H9 (cell line): Measurements from ENCODE around the gene SSTR3. TPM values are rescaled to one million over a fixed set of nuclear protein-coding genes. Genes with fewer than 3 reads are reported as not detected.

Experiments used
- DNase-seq: peaks from one replicate; pipeline ENCODE4 v3.0.0-alpha.2; 2017
- H2AFZ ChIP-seq: one replicate; pipeline ENCODE4 v1.6.1; 2013; ENCODE audit warnings: mild to moderate bottlenecking, low read length, control low read depth, moderate library complexity
- H2AK5ac ChIP-seq: 2 replicates; pipeline ENCODE4 v1.6.1; 2013; ENCODE audit warnings: low read length, control low read depth, mixed read lengths; ENCODE audit not compliant: insufficient read length
- H2BK120ac ChIP-seq: one replicate; pipeline ENCODE4 v1.6.1; 2013; ENCODE audit warnings: low read depth, mild to moderate bottlenecking, low read length, control low read depth, inconsistent platforms; ENCODE audit not compliant: poor library complexity, severe bottlenecking
- H2BK12ac ChIP-seq: 2 replicates; pipeline ENCODE4 v1.6.1; 2013; ENCODE audit warnings: low read length, control low read depth, mixed read lengths, low read depth; ENCODE audit not compliant: insufficient read length
- H2BK15ac ChIP-seq: 2 replicates; pipeline ENCODE4 v1.6.1; 2013; ENCODE audit warnings: low read depth, low read length, control low read depth
- H2BK20ac ChIP-seq: one replicate; pipeline ENCODE4 v1.6.1; 2013; ENCODE audit warnings: low read depth, mild to moderate bottlenecking, low read length, control low read depth, inconsistent platforms; ENCODE audit not compliant: poor library complexity, severe bottlenecking
- H2BK5ac ChIP-seq: 2 replicates; pipeline ENCODE4 v1.6.1; 2013; ENCODE audit warnings: low read length, control low read depth, mixed read lengths; ENCODE audit not compliant: insufficient read length
- H3K14ac ChIP-seq: 2 replicates; pipeline ENCODE4 v1.6.1; 2013; ENCODE audit warnings: low read length, control low read depth; ENCODE audit not compliant: insufficient read depth
- H3K18ac ChIP-seq: 2 replicates; pipeline ENCODE4 v1.6.1; 2013; ENCODE audit warnings: low read depth, mild to moderate bottlenecking, mixed read lengths, low read length, control low read depth; ENCODE audit not compliant: insufficient read length
- H3K23ac ChIP-seq: 2 replicates; pipeline ENCODE4 v1.6.1; 2013; ENCODE audit warnings: low read length, control low read depth, mixed read lengths, low read depth; ENCODE audit not compliant: insufficient read length
- H3K23me2 ChIP-seq: 2 replicates; pipeline ENCODE4 v1.6.1; 2013; ENCODE audit warnings: low read depth, mild to moderate bottlenecking, mixed read lengths, low read length, control low read depth; ENCODE audit not compliant: insufficient read length, poor library complexity, severe bottlenecking
- H3K27ac ChIP-seq: 2 replicates; pipeline ENCODE4 v1.5.1; 2013; ENCODE audit warnings: low read length, control low read depth, mixed read lengths, low read depth; ENCODE audit not compliant: insufficient read length
- H3K27me3 ChIP-seq: 2 replicates; pipeline ENCODE4 v1.6.1; 2013; ENCODE audit warnings: low read length, control low read depth, inconsistent platforms; ENCODE audit not compliant: insufficient read depth
- H3K4ac ChIP-seq: 2 replicates; pipeline ENCODE4 v1.6.1; 2013; ENCODE audit warnings: low read depth, mild to moderate bottlenecking, control low read depth, inconsistent platforms, low read length, moderate library complexity
- H3K4me1 ChIP-seq: 2 replicates; pipeline ENCODE4 v1.6.1; 2013; ENCODE audit warnings: low read length, control low read depth, inconsistent platforms; ENCODE audit not compliant: insufficient read depth
- H3K4me2 ChIP-seq: 2 replicates; pipeline ENCODE4 v1.6.1; 2013; ENCODE audit warnings: low read length, control low read depth, mixed read lengths; ENCODE audit not compliant: insufficient read length, insufficient read depth
- H3K56ac ChIP-seq: 2 replicates; pipeline ENCODE4 v1.6.1; 2013; ENCODE audit warnings: low read depth, mild to moderate bottlenecking, mixed read lengths, low read length, control low read depth; ENCODE audit not compliant: insufficient read length
- H3K79me1 ChIP-seq: 2 replicates; pipeline ENCODE4 v1.6.1; 2013; ENCODE audit warnings: low read depth, mild to moderate bottlenecking, moderate library complexity, low read length, control low read depth, inconsistent platforms; ENCODE audit not compliant: insufficient read depth, poor library complexity, severe bottlenecking
- H3K79me2 ChIP-seq: 2 replicates; pipeline ENCODE4 v1.6.1; 2013; ENCODE audit warnings: low read length, control low read depth, inconsistent platforms; ENCODE audit not compliant: insufficient read depth
- H3K9ac ChIP-seq: 2 replicates; pipeline ENCODE4 v1.6.1; 2013; ENCODE audit warnings: low read length, control low read depth, mixed read lengths; ENCODE audit not compliant: insufficient read length; ENCODE audit errors: extremely low read depth
- H3K9me3 ChIP-seq: one replicate; pipeline ENCODE4 v1.6.1; 2013; ENCODE audit warnings: low read depth, low read length, inconsistent platforms; ENCODE audit not compliant: control insufficient read depth
- H3T11ph ChIP-seq: one replicate; pipeline ENCODE4 v1.6.1; 2013; ENCODE audit warnings: mild to moderate bottlenecking, low read length, control low read depth, inconsistent platforms
- H4K20me1 ChIP-seq: one replicate; pipeline ENCODE4 v1.6.1; 2013; ENCODE audit not compliant: control insufficient read depth, insufficient read length, insufficient read depth
- H4K5ac ChIP-seq: 2 replicates; pipeline ENCODE4 v1.6.1; 2013; ENCODE audit warnings: low read depth, mild to moderate bottlenecking, mixed read lengths, low read length, control low read depth; ENCODE audit not compliant: insufficient read length
- H4K8ac ChIP-seq: replicated peaks from 2 replicates; pipeline ENCODE4 v1.6.1; 2013; ENCODE audit warnings: low read length, control low read depth, mixed read lengths, low read depth; ENCODE audit not compliant: insufficient read length
- H4K91ac ChIP-seq: 2 replicates; pipeline ENCODE4 v1.6.1; 2013; ENCODE audit warnings: low read depth, mild to moderate bottlenecking, moderate library complexity, mixed read lengths, low read length, control low read depth; ENCODE audit not compliant: insufficient read length
- H3K27ac Mint-ChIP-seq, 3 experiments: 2 replicates in 2 of 3; 3 replicates in 1 of 3; pipeline ENCODE4 v1.8.0; 2020 to 2021; ENCODE audit warnings: mixed read lengths in 3 of 3, mild to moderate bottlenecking in 1 of 3, moderate library complexity in 1 of 3
- H3K27me3 Mint-ChIP-seq: 2 replicates; pipeline ENCODE4 v1.8.0; 2021; ENCODE audit warnings: low read depth, mild to moderate bottlenecking, moderate library complexity, mixed read lengths
- H3K36me3 Mint-ChIP-seq, 3 experiments: 2 replicates in 2 of 3; 3 replicates in 1 of 3; pipeline ENCODE4 v1.8.0; 2020 to 2021; ENCODE audit warnings: low read depth in 3 of 3, mixed read lengths in 3 of 3; ENCODE audit not compliant: insufficient read depth in 1 of 3
- H3K4me1 Mint-ChIP-seq, 2 experiments: 2 replicates each; pipeline ENCODE4 v1.8.0; 2020; ENCODE audit warnings: mixed read lengths in 2 of 2
- H3K4me3 Mint-ChIP-seq, 2 experiments: 2 replicates in 1 of 2; 3 replicates in 1 of 2; pipeline ENCODE4 v1.8.0; 2020 to 2021; ENCODE audit warnings: mild to moderate bottlenecking in 2 of 2, mixed read lengths in 2 of 2, moderate library complexity in 1 of 2
- H3K9me3 Mint-ChIP-seq, 2 experiments: 2 replicates in 1 of 2; 3 replicates in 1 of 2; pipeline ENCODE4 v1.8.0; 2020; ENCODE audit warnings: mild to moderate bottlenecking in 2 of 2, mixed read lengths in 2 of 2, moderate library complexity in 1 of 2
- CTCF ChIP-seq: fragments of 200-600 bp; sonication (generic); conservative IDR thresholded peaks from 3 replicates; pipeline ENCODE4 v1.8.0; 2021; ENCODE audit warnings: antibody characterized with exemption, mild to moderate bottlenecking
- WGBS: extraction: QIAGEN DNeasy Blood & Tissue Kit; methylation state at CpG from one replicate; pipeline ENCODE4 v1.1.7; 2013; ENCODE audit warnings: missing lambda C conversion rate, low lambda C conversion rate, mixed read lengths; ENCODE audit not compliant: insufficient read length; ENCODE audit errors: extremely low coverage; 5-methylcytosine and 5-hydroxymethylcytosine counted together
- total RNA-seq: library from RNA; stranded (reverse); gene quantifications from 2 replicates; pipeline ENCODE4 v1.2.1, GENCODE V29; 2021

SSTR3 gene
- total RNA-seq, 1 experiment from 2014 or later = 0.68 TPM

- no peak for TF ChIP-seq CTCF
- Mint-ChIP-seq H3K4me3 (no peak overlapping the region), H3K27me3 (peaks cover 39% of the 10 kb centered on the region), H3K36me3 (peaks cover 0 to 6% (median 2%) of the 10 kb centered on the region in 3 experiments; a peak in 4 of 7 replicates), H3K27ac (no peak overlapping the region), H3K4me1 (peaks cover 5 to 16% of the 10 kb centered on the region in 2 experiments), H3K9me3 (peaks cover 0 to 11% of the 10 kb centered on the region in 2 experiments; a peak in 2 of 5 replicates)
- Histone ChIP-seq H3T11ph (no peak overlapping the region), H4K8ac (no peak overlapping the region), H3K14ac (no peak overlapping the region), H2AK5ac (no peak overlapping the region), H4K91ac (no peak overlapping the region), H3K56ac (no peak overlapping the region), H3K4me1 (no peaks in the 10 kb centered on the region), H4K5ac (no peak overlapping the region), H3K23me2 (no peaks in the 10 kb centered on the region), H3K4ac (no peak overlapping the region), H2BK20ac (no peak overlapping the region), H2BK5ac (no peak overlapping the region), H3K27ac (no peak overlapping the region), H4K20me1 (no peaks in the 10 kb centered on the region), H3K79me1 (no peaks in the 10 kb centered on the region), H2BK12ac (no peak overlapping the region), H3K9me3 (no peaks in the 10 kb centered on the region), H2BK120ac (no peak overlapping the region), H2BK15ac (no peak overlapping the region), H3K79me2 (no peaks in the 10 kb centered on the region), H3K23ac (no peak overlapping the region), H3K4me2 (no peak overlapping the region), H2AFZ (no peak overlapping the region), H3K18ac (no peak overlapping the region), H3K27me3 (no peaks in the 10 kb centered on the region), H3K9ac (no peak overlapping the region)
- no CpG with 5 or more reads among the region's 13 CpGs for WGBS
- DNase-seq = no peak
These were observed 54.6 kb downstream of the SSTR3 start for GRCh38 chr22:37157516-37158285.
